ENCODE data around the gene ALDH1A2.

- peak; percentile 86 to 89 (median 88) for TF ChIP-seq CTCF (IDR thresholded peaks at IDR 0.05)
- TF ChIP-seq POLR2A (IDR thresholded peaks at IDR 0.05): no peak
Observed at GRCh38 chr15:58070801-58071418, 5.4 kb upstream of the ALDH1A2 start.
